GM18867 (cell line): ENCODE results near the gene CPVL.

Experiments used
- ATAC-seq: cut with Tn5 transposase; IDR thresholded peaks from one replicate; pipeline ENCODE4 v1.9.1; 2021; ENCODE audit warnings: mild to moderate bottlenecking, moderate library complexity; ENCODE audit not compliant: unreplicated experiment

The CPVL gene

DNA sequence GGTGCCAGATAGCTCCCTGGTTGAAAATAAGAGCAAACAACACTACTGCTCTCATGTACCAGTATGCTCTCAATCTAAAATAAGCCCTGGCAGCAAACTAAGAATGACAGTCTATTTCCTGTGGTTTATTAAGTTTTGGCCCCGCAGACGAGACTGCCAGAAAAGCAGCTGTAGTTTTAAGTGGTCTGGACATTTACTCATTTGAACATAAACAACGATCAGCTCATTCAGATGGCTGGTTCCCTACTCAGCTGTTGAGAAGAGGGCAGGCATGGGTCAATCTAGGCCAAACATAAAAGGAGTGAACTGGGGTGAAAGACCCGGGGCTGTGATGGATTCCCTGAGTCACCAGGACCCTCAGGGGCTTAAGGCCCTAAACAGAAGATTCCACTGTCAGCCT, 192.7 kb downstream of the CPVL start:
- ATAC-seq: no peak
